ENCODE data around the gene KCNIP4.

GRCh38 chr4:21885241-21885640 lies 63.3 kb downstream of the KCNIP4 start:
- TF ChIP-seq CTCF (IDR thresholded peaks at IDR 0.05 in 8 of 11, conservative IDR thresholded peaks at IDR 0.05 in 3 of 11) (no peak), POLR2A (IDR thresholded peaks at IDR 0.05) (no peak), POLR2AphosphoS5 (IDR thresholded peaks at IDR 0.05) (no peak)
